Measurements from ENCODE around the gene HOXC6.

GRCh38 chr12:53997204-53998109, 30.8 kb upstream of the HOXC6 start:
- TF ChIP-seq POLR2AphosphoS5 (IDR thresholded peaks at IDR 0.05), result no peak
- TF ChIP-seq CTCF (IDR thresholded peaks at IDR 0.05), result no peak
- TF ChIP-seq POLR2A (IDR thresholded peaks at IDR 0.05), result no peak

Measured in stomach (tissue), 4 donors.